ENCODE measurements around the gene SERPINA3.

Gene SERPINA3

GRCh38 chr14:94615254-94615653, 3.1 kb downstream of the SERPINA3 start:
- Histone ChIP-seq H3K4me1 (ENCODE audit: insufficient read depth, low read length, poor library complexity, severe bottlenecking) (no peaks in the 10 kb centered on the region), H3K79me2 (ENCODE audit: insufficient read depth, low read length) (no peaks in the 10 kb centered on the region), H4K20me1 (ENCODE audit: insufficient read depth, low read length, poor library complexity, severe bottlenecking) (no peaks in the 10 kb centered on the region), H3K4me3 (ENCODE audit: low read length, poor library complexity, severe bottlenecking) (no peak overlapping the region), H2AFZ (ENCODE audit: low read length) (no peak overlapping the region), H3K9me2 (replicated peaks; ENCODE audit: low read depth, low read length) (no peaks in the 10 kb centered on the region), H3K4me2 (ENCODE audit: low read depth, low read length, poor library complexity, severe bottlenecking) (no peak overlapping the region), H3K9me3 (ENCODE audit: insufficient read depth, low read depth, low read length) (peaks cover 6% of the 10 kb centered on the region; the same call in 1 of the 2 replicates), H3F3A (ENCODE audit: low read depth) (no peaks in the 10 kb centered on the region), H3K27me3 (ENCODE audit: insufficient read depth, low read length, poor library complexity, severe bottlenecking) (no peaks in the 10 kb centered on the region), H3K9ac (ENCODE audit: low read depth, low read length, poor library complexity, severe bottlenecking) (no peak overlapping the region), H3K36me3 (ENCODE audit: insufficient read depth, low read length) (no peaks in the 10 kb centered on the region)
- TF ChIP-seq EZH2phosphoT487 (IDR thresholded peaks at IDR 0.05; ENCODE audit: borderline replicate concordance) (no peak), CTCF (conservative IDR thresholded peaks at IDR 0.05; ENCODE audit: low read length) (no peak)

GRCh38 chr14:94615823-94616570, 3.8 kb downstream of the SERPINA3 start:
- no peaks in the 10 kb centered on the region for H3K36me3 ChIP-seq (ENCODE audit: insufficient read depth, low read length)
- H3K9me2 ChIP-seq (replicated peaks; ENCODE audit: low read depth, low read length) = no peaks in the 10 kb centered on the region
- H3K4me3 ChIP-seq (ENCODE audit: low read length, poor library complexity, severe bottlenecking) = no peak overlapping the region
- H3K4me2 ChIP-seq (ENCODE audit: low read depth, low read length, poor library complexity, severe bottlenecking) = no peak overlapping the region
- peaks cover 13% of the 10 kb centered on the region; the same call in 1 of the 2 replicates for H3K9me3 ChIP-seq (ENCODE audit: insufficient read depth, low read depth, low read length)
- no peak overlapping the region for H3K9ac ChIP-seq (ENCODE audit: low read depth, low read length, poor library complexity, severe bottlenecking)
- no peaks in the 10 kb centered on the region for H3F3A ChIP-seq (ENCODE audit: low read depth)
- TF ChIP-seq EZH2phosphoT487 (IDR thresholded peaks at IDR 0.05; ENCODE audit: borderline replicate concordance) (no peak), CTCF (conservative IDR thresholded peaks at IDR 0.05; ENCODE audit: low read length) (no peak)
- H2AFZ ChIP-seq (ENCODE audit: low read length) = no peak overlapping the region
- H3K27me3 ChIP-seq (ENCODE audit: insufficient read depth, low read length, poor library complexity, severe bottlenecking) = no peaks in the 10 kb centered on the region
- no peaks in the 10 kb centered on the region for H3K79me2 ChIP-seq (ENCODE audit: insufficient read depth, low read length)
- no peaks in the 10 kb centered on the region for H3K4me1 ChIP-seq (ENCODE audit: insufficient read depth, low read length, poor library complexity, severe bottlenecking)
- no peaks in the 10 kb centered on the region for H4K20me1 ChIP-seq (ENCODE audit: insufficient read depth, low read length, poor library complexity, severe bottlenecking)

DNA sequence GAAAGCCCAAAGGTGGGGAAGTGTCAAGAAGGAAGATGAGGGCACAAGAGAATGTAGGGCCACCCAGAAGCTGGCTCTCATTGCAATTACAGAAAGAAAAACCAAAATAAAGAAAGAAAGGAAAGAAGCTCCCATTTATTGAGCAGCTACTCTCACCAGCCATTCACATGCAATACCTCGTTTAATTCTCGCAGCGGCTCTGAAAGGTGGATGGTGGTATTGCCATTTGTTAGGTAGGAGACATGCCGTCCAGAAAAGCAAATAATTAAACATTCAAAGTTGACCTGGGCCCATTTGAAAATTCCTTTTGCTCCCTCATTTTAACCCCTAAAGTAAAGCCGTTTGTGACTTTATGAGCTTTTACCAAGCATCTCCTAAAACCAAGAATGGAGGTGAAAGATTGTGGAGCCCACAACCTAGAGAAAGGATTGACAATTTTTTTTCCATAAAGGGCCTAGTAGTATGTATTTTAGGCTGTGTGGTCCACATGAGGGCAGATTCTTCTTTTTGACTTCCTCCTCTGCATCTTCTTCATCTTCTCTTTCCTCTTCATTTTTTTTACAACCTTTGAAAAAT, 5.3 kb downstream of the SERPINA3 start:
- H4K20me1 ChIP-seq (ENCODE audit: insufficient read depth, low read length, poor library complexity, severe bottlenecking) = no peaks in the 10 kb centered on the region
- no peaks in the 10 kb centered on the region for H3K27me3 ChIP-seq (ENCODE audit: insufficient read depth, low read length, poor library complexity, severe bottlenecking)
- no peak overlapping the region for H3K4me2 ChIP-seq (ENCODE audit: low read depth, low read length, poor library complexity, severe bottlenecking)
- TF ChIP-seq EZH2phosphoT487 (IDR thresholded peaks at IDR 0.05; ENCODE audit: borderline replicate concordance) = no peak
- no peak for TF ChIP-seq CTCF (conservative IDR thresholded peaks at IDR 0.05; ENCODE audit: low read length)
- H3K4me1 ChIP-seq (ENCODE audit: insufficient read depth, low read length, poor library complexity, severe bottlenecking) = no peaks in the 10 kb centered on the region
- no peak overlapping the region for H2AFZ ChIP-seq (ENCODE audit: low read length)
- H3F3A ChIP-seq (ENCODE audit: low read depth) = no peaks in the 10 kb centered on the region
- no peak overlapping the region for H3K4me3 ChIP-seq (ENCODE audit: low read length, poor library complexity, severe bottlenecking)
- peaks cover 13% of the 10 kb centered on the region; the same call in 1 of the 2 replicates for H3K9me3 ChIP-seq (ENCODE audit: insufficient read depth, low read depth, low read length)
- H3K9ac ChIP-seq (ENCODE audit: low read depth, low read length, poor library complexity, severe bottlenecking) = no peak overlapping the region
- H3K79me2 ChIP-seq (ENCODE audit: insufficient read depth, low read length) = no peaks in the 10 kb centered on the region
- H3K36me3 ChIP-seq (ENCODE audit: insufficient read depth, low read length) = no peaks in the 10 kb centered on the region
- H3K9me2 ChIP-seq (replicated peaks; ENCODE audit: low read depth, low read length) = no peaks in the 10 kb centered on the region
